HepG2 (cell line): Measurements from ENCODE around the gene NFATC2. TPM values are rescaled to one million over a fixed set of nuclear protein-coding genes. Genes with fewer than 3 reads are reported as not detected.

Source experiments
- ATF7-NPFF ChIP-seq: sonication (generic); formaldehyde crosslinking; IDR thresholded peaks from 2 replicates; pipeline ENCODE4 v1.8.1; 2023; ENCODE audit warnings: mild to moderate bottlenecking, low read depth, missing genetic modification reagents, moderate library complexity
- CREM ChIP-seq, 2 experiments: sonication (generic) in 1 of 2; formaldehyde crosslinking in 1 of 2; IDR thresholded peaks; 2 replicates each; pipeline versions ENCODE4 v1.4.0 to v1.6.1; 2016 to 2020; ENCODE audit warnings: antibody characterized with exemption in 1 of 2, mild to moderate bottlenecking in 1 of 2, missing genetic modification reagents in 1 of 2
- HDAC2 ChIP-seq: sonication (generic); formaldehyde crosslinking; IDR thresholded peaks from 2 replicates; pipeline ENCODE4 v1.4.0; 2020; ENCODE audit warnings: missing genetic modification reagents
- MXI1 ChIP-seq: IDR thresholded peaks from 3 replicates; pipeline ENCODE4 v1.6.1; 2012; ENCODE audit warnings: low read depth, low read length, inconsistent platforms, borderline replicate concordance
- NFIC ChIP-seq: IDR thresholded peaks from 2 replicates; pipeline ENCODE4 v1.6.1; 2012; ENCODE audit warnings: mild to moderate bottlenecking, low read length, inconsistent platforms
- TBX2 ChIP-seq: sonication (generic); formaldehyde crosslinking; IDR thresholded peaks from 2 replicates; pipeline ENCODE4 v1.5.0; 2020; ENCODE audit warnings: missing genetic modification reagents, mild to moderate bottlenecking, borderline replicate concordance
- THAP9 ChIP-seq: sonication (generic); formaldehyde crosslinking; IDR thresholded peaks from 2 replicates; pipeline ENCODE4; 2020; ENCODE audit warnings: missing genetic modification reagents, mild to moderate bottlenecking, borderline replicate concordance
- ZBTB26 ChIP-seq: IDR thresholded peaks from 2 replicates; pipeline ENCODE4 v1.6.1; 2016; ENCODE audit warnings: missing compliant biosample characterization, missing genetic modification reagents, borderline replicate concordance
- ZBTB46 ChIP-seq: sonication (generic); formaldehyde crosslinking; IDR thresholded peaks from 2 replicates; pipeline ENCODE4 v1.4.0; 2020; ENCODE audit warnings: mild to moderate bottlenecking, missing genetic modification reagents, borderline replicate concordance
- ZBTB8A ChIP-seq: sonication (generic); formaldehyde crosslinking; IDR thresholded peaks from 2 replicates; pipeline ENCODE4 v1.4.0; 2020; ENCODE audit warnings: mild to moderate bottlenecking, low read depth, missing genetic modification reagents, borderline replicate concordance
- ZHX1 ChIP-seq: sonication (generic); formaldehyde crosslinking; IDR thresholded peaks from 2 replicates; pipeline ENCODE4 v1.8.1; 2022; ENCODE audit warnings: low read depth, mild to moderate bottlenecking, missing genetic modification reagents
- ZNF264 ChIP-seq: sonication (generic); formaldehyde crosslinking; IDR thresholded peaks from 2 replicates; pipeline ENCODE4 v1.4.0; 2020; ENCODE audit warnings: missing genetic modification reagents
- ZNF343 ChIP-seq: sonication (generic); formaldehyde crosslinking; IDR thresholded peaks from 2 replicates; pipeline ENCODE4 v1.4.0; 2020; ENCODE audit warnings: mild to moderate bottlenecking, missing genetic modification reagents
- ZNF577 ChIP-seq: sonication (generic); formaldehyde crosslinking; IDR thresholded peaks from 2 replicates; pipeline ENCODE4 v1.4.0; 2020; ENCODE audit warnings: mild to moderate bottlenecking, low read depth, missing genetic modification reagents, borderline replicate concordance
- ZNF589 ChIP-seq: sonication (generic); formaldehyde crosslinking; conservative IDR thresholded peaks from 2 replicates; pipeline ENCODE4 v1.8.0; 2022; ENCODE audit warnings: mild to moderate bottlenecking, moderate library complexity, missing genetic modification reagents
- ZNF691 ChIP-seq: sonication (generic); formaldehyde crosslinking; IDR thresholded peaks from 2 replicates; pipeline ENCODE4 v1.4.0; 2020; ENCODE audit warnings: missing genetic modification reagents, low read depth, mild to moderate bottlenecking, borderline replicate concordance
- ZNF782 ChIP-seq: sonication (generic); formaldehyde crosslinking; IDR thresholded peaks from 2 replicates; pipeline ENCODE4 v1.4.0; 2020; ENCODE audit warnings: missing genetic modification reagents, mild to moderate bottlenecking, borderline replicate concordance
- polyA plus RNA-seq, 8 experiments: library from polyadenylated mRNA; depleted of rRNA in 3 of 8; stranded (reverse) in 7 of 8; unstranded in 1 of 8; fragments of >200 nt; fragmentation: Illumina TruSeq in 4 of 8; extraction: Trizol in 4 of 8; gene quantifications; 2 replicates each; pipeline versions ENCODE4 v1.2.1 to v1.2.3, GENCODE V29; 2011 to 2016; ENCODE audit warnings: low read depth in 4 of 8, missing spikeins in 1 of 8, mixed read lengths in 1 of 8; ENCODE audit not compliant: insufficient read depth in 1 of 8
- total RNA-seq, 5 experiments: library from RNA; depleted of rRNA; stranded (reverse); fragments of >200 nt; fragmentation: Illumina TruSeq; extraction: Trizol; gene quantifications; 2 replicates each; pipeline ENCODE4 v1.2.3, GENCODE V29; 2016; ENCODE audit warnings: low read depth in 1 of 5

Gene NFATC2
- total and polyA plus RNA-seq, 2 of the 13 experiments (the other 11 are each of a cell fraction or from before 2014, with no cell fraction given): 1.9 to 3.3 TPM

- TF ChIP-seq ZHX1 (CRISPR knock-in tag) (peak; percentile 37; the same call in 1 of the 2 replicates), ZNF577 (CRISPR knock-in tag) (no peak), NFIC (no peak), ZNF343 (CRISPR knock-in tag) (no peak), ZNF589 (CRISPR knock-in tag) (no peak), ZBTB26 (CRISPR knock-in tag) (0 out of 2 replicates have a peak, but pooled peaks have one; percentile 39), ZBTB8A (CRISPR knock-in tag) (no peak), ZNF782 (0 out of 2 replicates have a peak, but pooled peaks have one; percentile 76), CREM (IDR thresholded peaks at IDR 0.05) (peak; percentile 33; the same call in 1 of the 2 replicates), CREM (CRISPR knock-in tag; IDR thresholded peaks at IDR 0.05) (no peak), ZNF691 (CRISPR knock-in tag) (0 out of 2 replicates have a peak, but pooled peaks have one; percentile 38), THAP9 (CRISPR knock-in tag) (peak; percentile 100), ATF7-NPFF (CRISPR knock-in tag) (no peak), ZNF264 (CRISPR knock-in tag) (0 out of 2 replicates have a peak, but pooled peaks have one; percentile 27), ZBTB46 (CRISPR knock-in tag) (no peak), HDAC2 (CRISPR knock-in tag) (no peak), MXI1 (peak; percentile 74; the same call in 1 of the 3 replicates), TBX2 (peak; percentile 76)
Observed at GRCh38 chr20:51508780-51509179, 33.7 kb downstream of the NFATC2 start (continued).
